H9 (cell line): ENCODE measurements around the gene ORAI2. TPM values are rescaled to one million over a fixed set of nuclear protein-coding genes. Genes with fewer than 3 reads are reported as not detected.
"Not testable (repeated sequence)": the region's sequence is repeated elsewhere in the genome, so short reads cannot be mapped to it uniquely, and the experiment has no call there.

Experiments
- DNase-seq: peaks from one replicate; pipeline ENCODE4 v3.0.0-alpha.2; 2017
- H2AFZ ChIP-seq: one replicate; pipeline ENCODE4 v1.6.1; 2013; ENCODE audit warnings: mild to moderate bottlenecking, low read length, control low read depth, moderate library complexity
- H2AK5ac ChIP-seq: 2 replicates; pipeline ENCODE4 v1.6.1; 2013; ENCODE audit warnings: low read length, control low read depth, mixed read lengths; ENCODE audit not compliant: insufficient read length
- H2BK120ac ChIP-seq: one replicate; pipeline ENCODE4 v1.6.1; 2013; ENCODE audit warnings: low read depth, mild to moderate bottlenecking, low read length, control low read depth, inconsistent platforms; ENCODE audit not compliant: poor library complexity, severe bottlenecking
- H2BK12ac ChIP-seq: 2 replicates; pipeline ENCODE4 v1.6.1; 2013; ENCODE audit warnings: low read length, control low read depth, mixed read lengths, low read depth; ENCODE audit not compliant: insufficient read length
- H2BK15ac ChIP-seq: 2 replicates; pipeline ENCODE4 v1.6.1; 2013; ENCODE audit warnings: low read depth, low read length, control low read depth
- H2BK20ac ChIP-seq: one replicate; pipeline ENCODE4 v1.6.1; 2013; ENCODE audit warnings: low read depth, mild to moderate bottlenecking, low read length, control low read depth, inconsistent platforms; ENCODE audit not compliant: poor library complexity, severe bottlenecking
- H2BK5ac ChIP-seq: 2 replicates; pipeline ENCODE4 v1.6.1; 2013; ENCODE audit warnings: low read length, control low read depth, mixed read lengths; ENCODE audit not compliant: insufficient read length
- H3K14ac ChIP-seq: 2 replicates; pipeline ENCODE4 v1.6.1; 2013; ENCODE audit warnings: low read length, control low read depth; ENCODE audit not compliant: insufficient read depth
- H3K18ac ChIP-seq: 2 replicates; pipeline ENCODE4 v1.6.1; 2013; ENCODE audit warnings: low read depth, mild to moderate bottlenecking, mixed read lengths, low read length, control low read depth; ENCODE audit not compliant: insufficient read length
- H3K23ac ChIP-seq: 2 replicates; pipeline ENCODE4 v1.6.1; 2013; ENCODE audit warnings: low read length, control low read depth, mixed read lengths, low read depth; ENCODE audit not compliant: insufficient read length
- H3K23me2 ChIP-seq: 2 replicates; pipeline ENCODE4 v1.6.1; 2013; ENCODE audit warnings: low read depth, mild to moderate bottlenecking, mixed read lengths, low read length, control low read depth; ENCODE audit not compliant: insufficient read length, poor library complexity, severe bottlenecking
- H3K27ac ChIP-seq: 2 replicates; pipeline ENCODE4 v1.5.1; 2013; ENCODE audit warnings: low read length, control low read depth, mixed read lengths, low read depth; ENCODE audit not compliant: insufficient read length
- H3K27me3 ChIP-seq: 2 replicates; pipeline ENCODE4 v1.6.1; 2013; ENCODE audit warnings: low read length, control low read depth, inconsistent platforms; ENCODE audit not compliant: insufficient read depth
- H3K4ac ChIP-seq: 2 replicates; pipeline ENCODE4 v1.6.1; 2013; ENCODE audit warnings: low read depth, mild to moderate bottlenecking, control low read depth, inconsistent platforms, low read length, moderate library complexity
- H3K4me1 ChIP-seq: 2 replicates; pipeline ENCODE4 v1.6.1; 2013; ENCODE audit warnings: low read length, control low read depth, inconsistent platforms; ENCODE audit not compliant: insufficient read depth
- H3K4me2 ChIP-seq: 2 replicates; pipeline ENCODE4 v1.6.1; 2013; ENCODE audit warnings: low read length, control low read depth, mixed read lengths; ENCODE audit not compliant: insufficient read length, insufficient read depth
- H3K56ac ChIP-seq: 2 replicates; pipeline ENCODE4 v1.6.1; 2013; ENCODE audit warnings: low read depth, mild to moderate bottlenecking, mixed read lengths, low read length, control low read depth; ENCODE audit not compliant: insufficient read length
- H3K79me1 ChIP-seq: 2 replicates; pipeline ENCODE4 v1.6.1; 2013; ENCODE audit warnings: low read depth, mild to moderate bottlenecking, moderate library complexity, low read length, control low read depth, inconsistent platforms; ENCODE audit not compliant: insufficient read depth, poor library complexity, severe bottlenecking
- H3K79me2 ChIP-seq: 2 replicates; pipeline ENCODE4 v1.6.1; 2013; ENCODE audit warnings: low read length, control low read depth, inconsistent platforms; ENCODE audit not compliant: insufficient read depth
- H3K9ac ChIP-seq: 2 replicates; pipeline ENCODE4 v1.6.1; 2013; ENCODE audit warnings: low read length, control low read depth, mixed read lengths; ENCODE audit not compliant: insufficient read length; ENCODE audit errors: extremely low read depth
- H3K9me3 ChIP-seq: one replicate; pipeline ENCODE4 v1.6.1; 2013; ENCODE audit warnings: low read depth, low read length, inconsistent platforms; ENCODE audit not compliant: control insufficient read depth
- H3T11ph ChIP-seq: one replicate; pipeline ENCODE4 v1.6.1; 2013; ENCODE audit warnings: mild to moderate bottlenecking, low read length, control low read depth, inconsistent platforms
- H4K20me1 ChIP-seq: one replicate; pipeline ENCODE4 v1.6.1; 2013; ENCODE audit not compliant: control insufficient read depth, insufficient read length, insufficient read depth
- H4K5ac ChIP-seq: 2 replicates; pipeline ENCODE4 v1.6.1; 2013; ENCODE audit warnings: low read depth, mild to moderate bottlenecking, mixed read lengths, low read length, control low read depth; ENCODE audit not compliant: insufficient read length
- H4K8ac ChIP-seq: replicated peaks from 2 replicates; pipeline ENCODE4 v1.6.1; 2013; ENCODE audit warnings: low read length, control low read depth, mixed read lengths, low read depth; ENCODE audit not compliant: insufficient read length
- H4K91ac ChIP-seq: 2 replicates; pipeline ENCODE4 v1.6.1; 2013; ENCODE audit warnings: low read depth, mild to moderate bottlenecking, moderate library complexity, mixed read lengths, low read length, control low read depth; ENCODE audit not compliant: insufficient read length
- H3K27ac Mint-ChIP-seq, 3 experiments: 2 replicates in 2 of 3; 3 replicates in 1 of 3; pipeline ENCODE4 v1.8.0; 2020 to 2021; ENCODE audit warnings: mixed read lengths in 3 of 3, mild to moderate bottlenecking in 1 of 3, moderate library complexity in 1 of 3
- H3K27me3 Mint-ChIP-seq: 2 replicates; pipeline ENCODE4 v1.8.0; 2021; ENCODE audit warnings: low read depth, mild to moderate bottlenecking, moderate library complexity, mixed read lengths
- H3K36me3 Mint-ChIP-seq, 3 experiments: 2 replicates in 2 of 3; 3 replicates in 1 of 3; pipeline ENCODE4 v1.8.0; 2020 to 2021; ENCODE audit warnings: low read depth in 3 of 3, mixed read lengths in 3 of 3; ENCODE audit not compliant: insufficient read depth in 1 of 3
- H3K4me1 Mint-ChIP-seq, 2 experiments: 2 replicates each; pipeline ENCODE4 v1.8.0; 2020; ENCODE audit warnings: mixed read lengths in 2 of 2
- H3K4me3 Mint-ChIP-seq, 2 experiments: 2 replicates in 1 of 2; 3 replicates in 1 of 2; pipeline ENCODE4 v1.8.0; 2020 to 2021; ENCODE audit warnings: mild to moderate bottlenecking in 2 of 2, mixed read lengths in 2 of 2, moderate library complexity in 1 of 2
- H3K9me3 Mint-ChIP-seq, 2 experiments: 2 replicates in 1 of 2; 3 replicates in 1 of 2; pipeline ENCODE4 v1.8.0; 2020; ENCODE audit warnings: mild to moderate bottlenecking in 2 of 2, mixed read lengths in 2 of 2, moderate library complexity in 1 of 2
- CTCF ChIP-seq: fragments of 200-600 bp; sonication (generic); conservative IDR thresholded peaks from 3 replicates; pipeline ENCODE4 v1.8.0; 2021; ENCODE audit warnings: antibody characterized with exemption, mild to moderate bottlenecking
- WGBS: extraction: QIAGEN DNeasy Blood & Tissue Kit; methylation state at CpG from one replicate; pipeline ENCODE4 v1.1.7; 2013; ENCODE audit warnings: missing lambda C conversion rate, low lambda C conversion rate, mixed read lengths; ENCODE audit not compliant: insufficient read length; ENCODE audit errors: extremely low coverage; 5-methylcytosine and 5-hydroxymethylcytosine counted together
- total RNA-seq: library from RNA; stranded (reverse); gene quantifications from 2 replicates; pipeline ENCODE4 v1.2.1, GENCODE V29; 2021

ORAI2 gene
- total RNA-seq, 1 experiment from 2014 or later: 26.6 TPM

- Mint-ChIP-seq H3K4me1 (peaks cover 7 to 9% of the 10 kb centered on the region in 2 experiments), H3K36me3 (peaks cover 5 to 33% (median 32%) of the 10 kb centered on the region in 3 experiments; a peak in 6 of 7 replicates), H3K27ac (no peak overlapping the region), H3K4me3 (no peak overlapping the region), H3K27me3 (no peaks in the 10 kb centered on the region; the same call in 1 of the 2 replicates), H3K9me3 (no peaks in the 10 kb centered on the region)
- H4K5ac ChIP-seq: no peak overlapping the region
- H2BK5ac ChIP-seq: no peak overlapping the region
- no peaks in the 10 kb centered on the region for H3K4me1 ChIP-seq
- no peak overlapping the region for H4K8ac ChIP-seq
- no peak overlapping the region for H3K14ac ChIP-seq
- H3K27ac ChIP-seq: no peak overlapping the region
- no peak overlapping the region for H4K91ac ChIP-seq
- no peak overlapping the region for H2BK15ac ChIP-seq
- WGBS: no CpG with 5 or more reads among the region's 12 CpGs
- no peaks in the 10 kb centered on the region for H3K23me2 ChIP-seq
- H3K9ac ChIP-seq: no peak overlapping the region
- H3K23ac ChIP-seq: no peak overlapping the region
- no peak overlapping the region for H3K56ac ChIP-seq
- TF ChIP-seq CTCF: no peak
- no peak overlapping the region for H3K18ac ChIP-seq
- no peaks in the 10 kb centered on the region for H3K79me1 ChIP-seq
- H3K9me3 ChIP-seq: no peaks in the 10 kb centered on the region
- H3K27me3 ChIP-seq: no peaks in the 10 kb centered on the region
- H2BK20ac ChIP-seq: no peak overlapping the region
- H2AK5ac ChIP-seq: no peak overlapping the region
- no peaks in the 10 kb centered on the region for H4K20me1 ChIP-seq
- H2BK120ac ChIP-seq: no peak overlapping the region
- H3K4me2 ChIP-seq: no peak overlapping the region
- H3K79me2 ChIP-seq: no peaks in the 10 kb centered on the region
- H2BK12ac ChIP-seq: no peak overlapping the region
- no peak overlapping the region for H2AFZ ChIP-seq
- no peak overlapping the region for H3K4ac ChIP-seq
- DNase-seq: peak; percentile 31
- H3T11ph ChIP-seq: no peak overlapping the region
Measured at GRCh38 chr7:102454468-102454867, 21.1 kb downstream of the ORAI2 start.

- H3K56ac ChIP-seq, H3T11ph ChIP-seq, H3K9ac ChIP-seq, H3K79me2 ChIP-seq, H3K18ac ChIP-seq, H3K4me3 Mint-ChIP-seq, H2BK12ac ChIP-seq, DNase-seq, H2BK5ac ChIP-seq, H3K27me3 ChIP-seq, H3K9me3 Mint-ChIP-seq, H2BK20ac ChIP-seq, H3K27me3 Mint-ChIP-seq, H4K91ac ChIP-seq, H3K4me1 Mint-ChIP-seq, H3K9me3 ChIP-seq, H2AK5ac ChIP-seq, H2AFZ ChIP-seq, H4K8ac ChIP-seq, H3K4me2 ChIP-seq, H3K4ac ChIP-seq, H3K23me2 ChIP-seq, H3K4me1 ChIP-seq, H3K79me1 ChIP-seq, H4K5ac ChIP-seq, H3K23ac ChIP-seq, H2BK15ac ChIP-seq, H3K14ac ChIP-seq, H2BK120ac ChIP-seq, H4K20me1 ChIP-seq, H3K27ac ChIP-seq: not testable (repeated sequence)
- Mint-ChIP-seq H3K36me3 (peaks cover 7 to 35% (median 35%) of the 10 kb centered on the region in 3 experiments; a peak in 6 of 7 replicates), H3K27ac (peak overlapping the region in 1 of 3 experiments; percentile 35; a peak in 2 of 7 replicates)
- no CpG with 5 or more reads among the region's 10 CpGs for WGBS
Measured at GRCh38 chr7:102454932-102455331, 21.6 kb downstream of the ORAI2 start.
